HG03460 (cell line): Measurements from ENCODE around the gene BABAM2.
A peak's percentile ranks its signal among the peaks of the same experiment; 100 is the strongest.

Experiments used
- ATAC-seq: cut with Tn5 transposase; IDR thresholded peaks from one replicate; pipeline ENCODE4 v1.9.1; 2021; ENCODE audit not compliant: unreplicated experiment

Gene BABAM2

DNA sequence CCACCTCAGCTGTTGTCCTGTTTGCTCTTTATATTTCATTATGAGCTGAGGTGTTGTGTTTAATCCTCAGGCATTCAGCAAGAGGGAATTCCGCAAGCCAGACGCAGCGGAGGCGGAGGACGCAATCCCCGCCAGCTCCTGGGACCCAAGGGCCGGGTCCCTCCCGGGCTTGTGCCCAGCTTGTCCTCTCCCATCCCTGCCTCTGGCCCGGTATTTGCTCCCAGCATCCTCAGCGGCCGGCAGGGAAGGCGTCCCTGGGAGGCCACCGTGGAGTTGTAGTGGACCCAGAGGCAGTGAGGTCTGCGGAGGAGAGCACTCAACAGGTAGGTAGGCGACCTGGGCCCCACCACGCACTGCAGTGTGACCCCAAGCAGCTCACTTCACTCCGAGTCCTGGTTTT is 459.7 kb downstream of the BABAM2 start:
- no peak for ATAC-seq

- no peak for ATAC-seq
Measured at GRCh38 chr2:28350791-28351285, 460.3 kb downstream of the BABAM2 start.

DNA sequence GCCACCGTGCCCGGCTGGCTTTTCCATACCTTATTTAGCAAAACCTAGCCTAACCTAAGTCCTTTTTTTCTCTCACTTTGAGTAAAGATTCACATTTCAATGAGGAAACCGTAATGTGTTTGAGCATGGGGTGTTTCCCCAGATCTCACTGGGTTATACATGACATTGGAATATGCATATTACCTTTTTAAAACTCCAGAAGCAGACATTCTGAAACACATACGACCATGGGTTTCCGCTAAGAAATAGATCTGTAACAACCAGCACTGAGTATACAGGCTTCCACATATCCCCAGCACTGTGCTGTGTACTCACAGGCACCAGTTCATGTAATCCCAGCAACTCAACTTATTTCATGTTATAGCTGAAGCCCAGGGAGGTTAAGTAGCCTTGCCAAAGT is 461.1 kb downstream of the BABAM2 start:
- no peak for ATAC-seq

GRCh38 chr2:28352104-28352503 is 461.6 kb downstream of the BABAM2 start:
- ATAC-seq = no peak

DNA sequence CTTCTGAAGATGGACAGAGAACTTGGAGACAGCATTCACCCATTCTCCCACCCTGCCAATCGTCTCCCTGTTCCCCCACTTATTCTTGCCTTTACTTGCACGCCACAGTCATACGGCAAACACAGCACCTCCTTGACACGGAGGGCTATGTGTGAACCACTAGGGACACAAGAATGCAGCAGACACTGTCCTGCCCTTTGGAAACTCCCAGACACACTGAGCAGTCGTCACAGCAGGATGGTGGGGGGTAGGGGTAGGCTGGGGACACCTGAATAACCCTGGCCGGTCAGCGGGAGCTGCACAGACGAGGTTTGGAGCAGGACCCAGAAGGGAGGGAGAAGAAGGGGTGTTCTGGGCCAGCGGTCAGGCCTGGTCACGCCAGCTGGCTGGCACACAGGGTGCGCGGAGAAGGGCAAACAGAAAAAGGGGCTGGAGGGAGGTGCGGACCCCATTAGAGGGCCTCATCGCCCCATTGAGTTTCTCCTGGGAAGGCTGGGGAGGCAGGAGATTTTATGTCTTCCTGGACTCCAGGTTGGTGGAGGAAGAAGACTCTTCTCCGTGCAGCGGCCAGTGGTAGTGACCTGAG is 462.2 kb downstream of the BABAM2 start:
- ATAC-seq = no peak

- ATAC-seq = no peak
Measured at GRCh38 chr2:28354920-28355520, 464.5 kb downstream of the BABAM2 start.

DNA sequence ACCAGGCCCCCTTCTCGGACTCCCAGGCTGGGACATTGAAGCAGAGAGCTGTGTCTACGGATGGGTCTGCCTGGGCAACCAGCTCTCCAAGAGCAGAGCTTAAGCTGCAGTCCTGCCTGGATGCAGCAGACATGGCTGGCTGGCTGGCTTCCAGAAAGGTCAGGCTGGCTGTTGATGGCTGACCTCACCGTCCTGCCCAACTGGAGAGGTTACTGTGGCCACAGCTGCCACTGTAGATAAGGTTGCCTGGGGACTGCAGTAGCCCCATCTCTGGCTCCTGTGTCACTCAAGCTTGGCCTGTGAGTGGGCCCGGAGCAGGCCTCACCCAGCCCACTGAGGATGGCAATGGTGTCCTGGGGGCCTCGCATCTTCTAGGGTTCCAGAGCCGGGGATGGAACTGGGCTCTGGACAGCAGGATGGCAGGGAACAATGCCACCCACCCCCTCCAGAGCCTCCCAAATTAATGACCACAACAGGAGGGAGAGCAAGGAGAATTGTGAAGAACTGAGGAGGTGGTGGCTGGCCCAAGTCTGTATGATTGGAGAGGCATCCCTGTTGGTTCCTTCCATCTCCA is 465.1 kb downstream of the BABAM2 start:
- ATAC-seq = no peak

DNA sequence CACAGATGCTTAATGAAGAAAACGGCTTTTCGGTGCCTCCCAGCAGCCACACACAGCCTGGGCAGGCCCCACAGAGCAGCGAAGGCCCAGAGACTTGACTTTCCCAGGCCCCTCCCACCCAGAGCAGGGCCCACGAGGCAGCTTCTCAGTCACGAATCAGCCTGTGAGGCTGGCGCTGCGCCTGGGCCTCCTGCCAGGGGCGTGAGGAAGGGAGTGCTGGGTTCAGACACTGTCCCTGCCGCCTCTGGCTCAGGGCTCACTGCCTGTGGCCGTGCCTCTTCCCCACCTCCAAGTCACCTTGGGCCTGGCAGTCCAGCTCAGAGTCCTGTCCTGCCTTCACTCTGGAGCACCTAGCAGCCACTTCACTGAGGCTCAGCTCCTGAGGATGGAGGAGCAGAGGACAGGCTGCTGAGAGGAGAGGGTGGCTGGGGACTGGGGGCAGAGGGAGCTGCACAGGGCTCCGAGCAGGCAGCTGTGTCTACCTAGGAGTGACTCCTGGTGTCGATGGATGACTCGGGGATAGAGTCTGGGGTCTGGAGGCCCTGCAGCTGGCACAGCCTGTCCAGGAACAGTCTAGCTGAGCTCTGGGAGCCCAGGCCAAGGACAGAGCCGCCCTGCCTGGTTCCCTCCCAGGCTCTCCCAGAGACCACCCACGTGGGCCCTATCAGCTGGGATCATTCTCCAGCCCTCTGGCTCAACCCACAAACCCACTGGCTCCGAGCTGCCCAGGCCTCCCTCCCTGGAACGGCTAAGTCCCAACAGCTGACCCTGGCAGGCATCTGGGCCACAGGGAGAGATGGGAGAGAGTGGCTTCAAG is 465.8 kb downstream of the BABAM2 start:
- no peak for ATAC-seq

GRCh38 chr2:28357055-28357454 is 466.5 kb downstream of the BABAM2 start:
- ATAC-seq = no peak

GRCh38 chr2:28357948-28358667 is 467.6 kb downstream of the BABAM2 start:
- ATAC-seq = no peak

GRCh38 chr2:28358668-28359201 is 468.2 kb downstream of the BABAM2 start:
- ATAC-seq = peak; percentile 24

- ATAC-seq = peak; percentile 72
Measured at GRCh38 chr2:28359222-28360057, 468.9 kb downstream of the BABAM2 start.

DNA sequence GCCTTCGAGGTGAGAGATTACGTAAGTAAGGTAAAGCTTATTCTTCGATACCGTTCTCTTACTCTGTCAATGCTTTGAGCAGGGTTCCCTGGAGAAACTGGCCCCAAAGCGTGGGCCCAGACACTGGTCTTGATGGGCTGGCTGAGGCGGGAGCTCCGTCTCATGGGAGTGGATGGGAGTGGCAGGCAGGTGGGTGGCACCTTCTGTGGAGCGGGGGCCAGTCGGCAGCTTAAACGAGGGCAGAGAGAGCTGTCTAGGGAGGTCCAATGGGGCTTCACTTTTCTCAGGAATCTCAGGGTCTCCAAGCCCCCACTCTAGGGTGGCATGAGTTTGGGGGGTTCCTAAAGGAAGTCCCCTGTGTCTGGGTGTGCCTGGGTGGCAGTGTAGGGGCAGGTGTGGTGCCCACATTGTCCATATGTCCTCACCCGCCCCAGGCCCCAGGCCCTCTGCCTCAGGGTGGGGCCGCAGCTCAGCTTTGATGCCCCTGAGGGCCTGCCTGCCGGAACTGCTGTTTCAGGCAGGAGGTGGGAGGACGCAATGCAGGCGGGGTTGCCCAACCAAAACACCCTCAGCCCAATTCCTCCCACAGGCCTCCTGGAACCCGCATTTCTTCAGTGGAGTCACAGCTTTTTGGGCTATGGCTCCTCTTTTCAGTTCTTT is 469.7 kb downstream of the BABAM2 start:
- ATAC-seq = no peak

GRCh38 chr2:28360718-28361293 is 470.3 kb downstream of the BABAM2 start:
- ATAC-seq = no peak

DNA sequence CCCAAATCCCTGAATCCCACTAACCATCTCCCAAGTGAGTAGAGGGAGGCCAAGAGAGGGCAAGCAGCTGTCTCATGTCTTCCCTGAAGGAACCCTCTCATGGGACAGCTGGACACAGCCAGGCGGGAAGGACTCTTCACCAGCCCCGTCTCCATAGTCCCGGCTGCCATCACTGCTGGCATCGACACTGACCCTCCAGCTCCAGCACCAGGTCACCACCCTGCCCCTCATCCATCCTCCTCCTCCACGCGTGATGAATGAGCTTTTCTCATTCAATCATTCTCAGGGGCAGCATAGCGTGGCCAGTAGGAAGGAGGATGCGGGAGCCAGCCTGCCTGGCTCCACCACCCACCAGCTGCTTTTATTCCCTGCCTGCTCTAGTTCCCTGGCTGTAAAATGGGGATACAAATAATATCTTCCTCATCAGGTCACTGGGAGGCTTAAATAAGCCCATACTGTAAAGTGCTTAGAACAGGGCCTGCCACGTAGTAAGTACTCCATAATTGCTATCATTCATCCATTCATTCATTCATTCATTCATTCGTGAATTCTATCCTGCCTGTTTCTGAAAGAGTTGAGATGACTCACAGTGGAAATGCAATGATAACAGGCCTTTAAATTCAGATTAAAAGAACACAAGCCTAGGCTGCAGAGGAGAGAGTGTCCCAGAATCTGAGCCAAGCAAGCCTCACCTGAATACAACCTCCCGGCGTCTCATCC is 471.6 kb downstream of the BABAM2 start:
- no peak for ATAC-seq

- ATAC-seq = no peak
Measured at GRCh38 chr2:28362991-28363521, 472.5 kb downstream of the BABAM2 start.

DNA sequence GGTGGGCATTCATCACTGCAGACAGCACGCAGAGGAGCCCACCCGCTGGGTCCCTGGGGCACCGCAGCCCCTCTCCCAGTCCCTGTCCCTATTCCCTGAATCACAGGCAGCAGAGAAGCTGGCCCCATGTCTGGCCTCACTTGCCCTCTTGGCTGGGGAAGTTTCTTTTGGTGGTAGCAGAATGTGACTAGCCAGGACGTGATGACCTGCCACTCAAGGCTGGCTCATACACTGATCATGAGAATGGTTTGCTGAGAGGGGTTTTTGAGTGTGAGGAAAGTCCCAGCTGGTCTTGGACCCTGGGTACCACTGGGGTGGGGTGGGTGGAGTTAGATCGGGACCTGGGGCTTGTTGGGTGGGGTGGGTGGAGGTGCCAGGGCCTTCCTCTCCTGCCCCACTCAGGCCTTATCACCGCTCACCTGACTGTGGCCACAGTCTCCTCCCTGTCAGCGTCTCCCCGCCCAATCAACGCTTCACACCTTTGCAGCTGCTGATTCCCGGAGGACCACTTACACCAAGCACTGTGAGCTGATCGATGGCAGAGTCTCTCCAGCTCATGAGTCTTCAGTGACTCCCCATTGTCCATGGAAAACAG is 473.3 kb downstream of the BABAM2 start:
- no peak for ATAC-seq

- no peak for ATAC-seq
Measured at GRCh38 chr2:28364610-28365009, 474.1 kb downstream of the BABAM2 start.
